GM12892 (cell line): ENCODE measurements around the gene GCC2.

Experiments used
- DNase-seq: peaks from one replicate; pipeline ENCODE4 v3.0.0; 2011; ENCODE audit not compliant: insufficient read length
- FAIRE-seq: peaks from 2 replicates; lab custom pipeline; 2011; peaks lifted over from hg19 to GRCh38; lab: Jason Lieb, UNC
- POLR2A ChIP-seq: IDR thresholded peaks from 2 replicates; pipeline ENCODE4 v1.6.1; 2011; ENCODE audit warnings: low read depth, low read length, control low read depth
- POLR2AphosphoS5 ChIP-seq: IDR thresholded peaks from 2 replicates; pipeline ENCODE4 v1.6.1; 2011; ENCODE audit warnings: low read depth, low read length, control low read depth
- TAF1 ChIP-seq: IDR thresholded peaks from 2 replicates; pipeline ENCODE4 v1.6.1; 2011; ENCODE audit warnings: low read depth, mild to moderate bottlenecking, control low read depth, low read length, borderline replicate concordance

Gene GCC2

DNA sequence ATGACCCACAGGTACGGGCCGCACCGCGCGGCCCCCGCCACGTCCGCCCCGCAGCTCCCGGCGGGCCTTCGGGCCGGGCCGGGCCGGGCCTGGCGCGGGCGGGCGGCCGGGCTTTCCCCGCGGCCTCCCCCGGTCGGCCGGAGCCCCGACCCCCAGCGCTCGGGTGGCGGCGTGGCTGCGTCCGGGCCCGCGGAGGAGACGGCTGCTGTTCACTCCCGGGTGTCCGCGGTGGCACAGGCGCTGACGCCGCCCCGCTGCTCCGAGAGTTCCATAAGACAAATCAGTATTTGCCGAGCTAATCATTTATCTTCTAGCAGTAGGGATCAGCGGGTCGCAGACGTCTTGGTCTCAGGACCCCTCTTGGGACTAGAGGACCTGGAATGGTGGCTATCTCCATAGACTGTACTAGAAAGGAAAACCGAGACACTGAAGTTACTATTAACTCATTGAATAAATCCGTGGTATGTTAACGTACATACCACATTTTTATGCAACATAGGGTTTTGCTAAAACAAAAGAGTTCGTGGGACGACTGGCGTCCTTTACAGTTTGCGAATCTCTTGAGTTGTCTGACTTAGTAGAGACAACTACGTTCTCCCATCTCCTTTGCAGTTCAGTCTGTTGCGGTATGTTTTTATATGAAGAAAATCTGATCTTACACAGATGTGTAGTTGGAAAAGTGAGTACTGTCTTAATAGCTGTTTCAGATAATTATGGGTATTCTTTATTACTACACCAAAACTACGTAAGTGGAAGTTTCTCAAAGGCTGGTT is 85.8 kb downstream of the GCC2 start:
- DNase-seq: no peak
- peak; percentile 14 for FAIRE-seq
- TF ChIP-seq TAF1 (no peak), POLR2AphosphoS5 (no peak), POLR2A (0 out of 2 replicates have a peak, but pooled peaks have one; percentile 11)

DNA sequence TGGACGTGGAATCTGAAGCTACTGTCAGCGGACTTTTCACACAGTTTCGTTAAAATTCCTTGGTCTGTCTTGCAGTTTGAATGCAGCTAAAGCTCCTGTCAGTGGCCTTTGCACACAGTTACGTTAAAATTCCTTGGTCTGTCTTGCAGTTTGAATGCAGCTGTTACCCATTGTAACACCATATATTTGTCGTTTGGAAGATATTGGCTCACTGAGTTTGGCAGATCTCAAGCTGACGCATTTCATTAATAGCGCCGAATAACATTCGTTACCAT is 86.3 kb downstream of the GCC2 start:
- TF ChIP-seq POLR2AphosphoS5: no peak
- no peak for TF ChIP-seq POLR2A
- no peak for TF ChIP-seq TAF1
- peak; percentile 53 for FAIRE-seq
- DNase-seq: no peak

- no peak for TF ChIP-seq TAF1
- no peak for TF ChIP-seq POLR2A
- TF ChIP-seq POLR2AphosphoS5: no peak
- DNase-seq (no peak), FAIRE-seq (no peak)
These were observed 87.3 kb downstream of the GCC2 start for GRCh38 chr2:108536133-108536780.

DNA sequence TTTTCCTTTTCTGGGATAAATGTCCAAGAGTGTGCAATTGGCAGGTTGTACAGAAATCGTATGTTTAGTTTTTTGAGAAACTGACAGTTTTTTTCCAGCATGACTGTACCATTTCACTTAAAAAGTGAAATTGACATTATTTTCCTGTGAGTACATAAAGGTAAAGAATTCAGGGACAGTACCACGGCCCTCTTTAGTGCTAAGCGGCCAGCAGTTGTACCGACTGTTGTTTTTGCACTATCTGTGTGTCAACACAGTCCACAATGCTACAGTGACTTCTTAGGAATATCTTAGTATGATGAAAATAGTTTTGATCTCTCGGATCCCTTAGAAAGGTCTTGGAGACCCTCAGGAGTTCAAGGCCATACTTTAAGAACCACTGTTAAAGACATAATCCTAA is 87.9 kb downstream of the GCC2 start:
- FAIRE-seq: no peak
- no peak for DNase-seq
- TF ChIP-seq POLR2A (no peak), TAF1 (no peak), POLR2AphosphoS5 (no peak)

GRCh38 chr2:108538000-108538625 is 89.1 kb downstream of the GCC2 start:
- TF ChIP-seq TAF1: no peak
- DNase-seq (no peak), FAIRE-seq (no peak)

GRCh38 chr2:108541451-108541850 is 92.4 kb downstream of the GCC2 start:
- no peak for FAIRE-seq
- TF ChIP-seq TAF1 (no peak), POLR2AphosphoS5 (no peak), POLR2A (no peak)

DNA sequence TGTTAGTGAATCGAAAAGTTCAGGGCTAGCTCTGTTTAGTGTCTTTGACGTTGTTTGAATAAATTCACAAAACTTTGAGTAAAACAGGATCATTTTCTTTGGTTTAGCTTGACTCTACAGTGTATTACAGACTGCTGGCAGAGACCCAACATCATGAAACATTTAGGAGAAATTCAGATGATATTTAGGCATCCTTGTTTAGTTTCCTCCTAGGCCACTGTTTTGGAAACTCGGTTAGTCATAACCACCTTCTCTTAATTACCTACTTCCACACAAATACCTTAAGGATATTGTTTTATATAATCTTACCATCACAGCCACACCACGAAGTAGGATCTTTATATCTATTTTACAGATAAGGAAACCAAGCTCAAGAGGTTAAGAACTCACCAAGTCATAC is 93.1 kb downstream of the GCC2 start:
- DNase-seq (no peak), FAIRE-seq (no peak)

More at GRCh38 chr2:108541451-108541850, 92.4 kb downstream of the GCC2 start:
- no peak for DNase-seq

GRCh38 chr2:108547606-108548005 is 98.6 kb downstream of the GCC2 start:
- FAIRE-seq: no peak
- no peak for TF ChIP-seq POLR2AphosphoS5
- no peak for DNase-seq

More for the DNA sequence above, 93.1 kb downstream of the GCC2 start:
- no peak for TF ChIP-seq TAF1
- TF ChIP-seq POLR2AphosphoS5: no peak
- TF ChIP-seq POLR2A: no peak

- FAIRE-seq: no peak
- DNase-seq: no peak
- TF ChIP-seq TAF1: no peak
- TF ChIP-seq POLR2A: no peak
- TF ChIP-seq POLR2AphosphoS5: no peak
These were observed 99.4 kb downstream of the GCC2 start for GRCh38 chr2:108548208-108549003.

- DNase-seq: no peak
- TF ChIP-seq POLR2A (no peak), POLR2AphosphoS5 (no peak), TAF1 (no peak)
- no peak for FAIRE-seq
These were observed 103.6 kb downstream of the GCC2 start for GRCh38 chr2:108552566-108552965.

DNA sequence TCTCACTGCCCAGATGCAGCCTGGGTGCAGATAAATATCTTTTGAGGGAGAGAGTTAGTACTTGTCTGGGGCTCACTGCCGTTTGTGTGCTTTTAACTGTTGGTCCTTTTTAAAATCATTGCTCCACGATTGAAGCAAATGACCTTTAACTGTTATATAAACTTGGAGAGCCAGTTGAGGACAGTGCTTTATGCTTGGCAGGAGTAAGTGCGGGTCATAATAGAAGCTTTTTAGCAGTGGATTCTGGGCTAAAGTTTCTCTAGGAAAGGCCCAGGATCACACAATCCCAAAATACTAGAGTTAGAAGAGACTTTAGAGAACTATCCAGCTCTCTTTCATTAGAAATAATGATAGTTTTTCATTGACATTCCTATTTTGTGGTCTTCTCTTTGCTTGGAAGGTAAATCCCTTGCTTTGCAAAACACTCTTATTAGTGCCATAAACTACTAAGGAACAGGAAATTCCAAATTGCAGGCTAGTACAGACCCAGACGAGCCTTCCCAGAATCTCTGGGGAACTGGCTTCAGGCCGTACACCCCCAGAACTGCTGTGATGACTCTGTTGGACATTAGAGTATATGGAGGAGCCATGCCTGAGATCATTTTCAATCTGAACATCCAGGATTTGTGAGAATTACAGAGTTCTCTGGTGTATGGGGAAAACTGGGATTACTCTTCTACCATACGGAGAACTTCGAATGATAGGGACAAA is 104.4 kb downstream of the GCC2 start:
- DNase-seq (no peak), FAIRE-seq (no peak)
- TF ChIP-seq POLR2A (no peak), POLR2AphosphoS5 (no peak), TAF1 (no peak)

DNA sequence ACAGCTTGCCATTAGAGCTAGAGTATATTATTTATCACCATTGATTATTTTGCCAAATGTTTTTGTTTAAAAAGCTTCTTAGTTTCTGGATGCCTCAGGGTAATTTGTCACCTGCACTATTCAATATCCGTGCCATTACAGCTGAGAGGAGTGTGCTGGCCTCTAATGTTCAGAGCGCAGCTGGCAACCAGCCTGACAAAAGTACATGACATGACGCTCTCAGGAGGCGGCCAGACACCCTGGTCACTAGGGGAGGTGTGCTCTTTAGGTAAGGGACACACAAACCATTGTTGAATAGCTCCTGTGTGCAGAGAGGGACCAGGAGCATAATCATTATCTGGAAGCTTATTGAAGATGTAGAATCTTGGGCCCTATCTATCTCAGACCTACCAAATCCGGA is 105.5 kb downstream of the GCC2 start:
- DNase-seq (no peak), FAIRE-seq (no peak)

More for the DNA sequence above, 105.5 kb downstream of the GCC2 start:
- TF ChIP-seq POLR2A (no peak), TAF1 (no peak), POLR2AphosphoS5 (no peak)
